GM12878 (cell line): ENCODE measurements around the gene IDH3A.

ENCODE experiments used
- BHLHE40 ChIP-seq, 2 experiments: fragments of 450-650 bp in 1 of 2; IDR thresholded peaks; 2 replicates each; pipeline ENCODE4 v1.6.1; 2011 to 2017; ENCODE audit warnings: low read depth in 2 of 2, borderline replicate concordance in 1 of 2, improper control_type of control experiment in 1 of 2, low read length in 1 of 2, mild to moderate bottlenecking in 1 of 2
- BMI1 ChIP-seq: fragments of 450-650 bp; IDR thresholded peaks from 2 replicates; pipeline ENCODE4 v1.6.1; 2016; ENCODE audit warnings: mild to moderate bottlenecking, moderate library complexity, borderline replicate concordance
- CEBPB ChIP-seq, 2 experiments: fragments of 150-350 bp in 1 of 2; IDR thresholded peaks; 2 replicates each; pipeline ENCODE4 v1.6.1; 2012 to 2014; ENCODE audit warnings: low read depth in 2 of 2, low read length in 2 of 2, borderline replicate concordance in 1 of 2, inconsistent platforms in 1 of 2
- CHD2 ChIP-seq: IDR thresholded peaks from 2 replicates; pipeline ENCODE4 v1.6.1; 2011; ENCODE audit warnings: low read depth, low read length, improper control_type of control experiment, borderline replicate concordance
- GATAD2B ChIP-seq: fragments of 450-650 bp; conservative IDR thresholded peaks from 2 replicates; pipeline ENCODE4 v1.6.1; 2017; ENCODE audit warnings: low read depth, mild to moderate bottlenecking, moderate library complexity
- HDGF ChIP-seq: fragments of 450-650 bp; IDR thresholded peaks from 2 replicates; pipeline ENCODE4 v1.6.1; 2016; ENCODE audit warnings: antibody characterized with exemption
- NFYB ChIP-seq: IDR thresholded peaks from 2 replicates; pipeline ENCODE4 v1.6.1; 2011; ENCODE audit warnings: low read depth, mild to moderate bottlenecking, low read length, improper control_type of control experiment, moderate library complexity; ENCODE audit not compliant: insufficient read depth
- PML ChIP-seq: IDR thresholded peaks from 2 replicates; pipeline ENCODE4 v1.6.1; 2012; ENCODE audit warnings: low read length, inconsistent platforms
- POLR2A ChIP-seq: IDR thresholded peaks from 2 replicates; pipeline ENCODE4 v1.6.1; 2011; ENCODE audit warnings: low read depth, mild to moderate bottlenecking, low read length
- RFX5 ChIP-seq: IDR thresholded peaks from 2 replicates; pipeline ENCODE4 v1.6.1; 2011; ENCODE audit warnings: low read depth, low read length, improper control_type of control experiment
- SIX5 ChIP-seq: IDR thresholded peaks from 2 replicates; pipeline ENCODE4 v1.6.1; 2011; ENCODE audit warnings: mild to moderate bottlenecking, low read depth, low read length, moderate library complexity; ENCODE audit not compliant: severe bottlenecking
- SUZ12 ChIP-seq: fragments of 200-600 bp; sonication (generic); IDR thresholded peaks from one replicate; pipeline ENCODE4 v1.6.1; 2018; ENCODE audit warnings: antibody characterized with exemption, mild to moderate bottlenecking; ENCODE audit not compliant: unreplicated experiment
- TF ChIP-seq, protein P1 (sequence below), 3 experiments: IDR thresholded peaks in 2 of 3; conservative IDR thresholded peaks in 1 of 3; 2 replicates each; pipeline ENCODE4 v1.5.1; 2011; ENCODE audit warnings: low read depth in 3 of 3, low read length in 3 of 3, mild to moderate bottlenecking in 3 of 3, control low read depth in 2 of 3, moderate library complexity in 2 of 3, inconsistent platforms in 1 of 3, mixed read lengths in 1 of 3; ENCODE audit not compliant: control insufficient read depth in 2 of 3, insufficient read depth in 1 of 3; ENCODE audit errors: extremely low read depth in 1 of 3
- TF ChIP-seq, protein P2 (sequence below): fragments of 450-650 bp; conservative IDR thresholded peaks from 2 replicates; pipeline ENCODE4 v1.6.1; 2017; ENCODE audit warnings: mild to moderate bottlenecking, moderate library complexity

DNA sequence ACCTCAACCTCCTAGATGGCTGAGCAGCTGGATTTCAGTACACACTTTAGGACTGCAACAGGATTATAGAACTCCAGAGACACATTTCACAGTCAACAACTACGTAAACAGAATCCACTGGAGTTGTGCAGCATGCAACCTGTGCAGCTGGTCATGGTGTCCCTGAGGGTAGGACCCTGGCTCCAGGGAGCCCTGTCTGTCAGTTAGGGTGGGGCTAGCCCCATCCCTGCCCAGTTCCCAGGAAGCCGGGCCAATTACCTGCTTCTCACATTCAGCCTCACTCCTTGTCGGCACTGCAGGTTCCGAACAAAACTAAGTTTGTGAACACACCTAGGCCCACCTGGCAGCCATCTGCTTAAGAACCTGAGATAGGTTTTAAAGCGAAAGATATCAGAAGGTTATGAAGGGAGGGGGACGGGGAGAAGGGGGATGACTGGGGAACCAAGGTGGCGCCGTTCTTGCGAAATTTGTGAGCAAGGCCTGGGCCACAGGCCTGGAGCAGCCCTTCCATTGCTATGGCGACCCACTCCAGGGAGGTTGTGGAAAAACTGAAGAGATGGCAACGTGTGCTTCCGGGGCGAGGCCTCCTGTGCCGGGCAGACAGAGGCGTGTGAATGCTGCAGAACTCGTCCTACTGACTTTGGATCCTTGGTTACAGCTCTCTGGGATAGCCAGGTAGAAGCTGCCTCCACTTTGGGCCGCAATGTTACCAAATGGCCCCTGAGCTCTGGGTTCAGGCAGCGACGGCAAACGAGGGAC is 59.9 kb downstream of the IDH3A start:
- TF ChIP-seq CEBPB (IDR thresholded peaks at IDR 0.05; ENCODE audit: borderline replicate concordance in 1 of 2, low read depth in 2 of 2, low read length in 2 of 2) (no peak), SIX5 (no peak), POLR2A (no peak), BHLHE40 (IDR thresholded peaks at IDR 0.05; ENCODE audit: borderline replicate concordance in 1 of 2, low read depth in 2 of 2, low read length in 1 of 2) (no peak), PML (no peak), GATAD2B (no peak), CHD2 (no peak), SUZ12 (no peak), NFYB (no peak), BMI1 (no peak), RFX5 (no peak), HDGF (no peak)
- TF ChIP-seq, protein P1, sequence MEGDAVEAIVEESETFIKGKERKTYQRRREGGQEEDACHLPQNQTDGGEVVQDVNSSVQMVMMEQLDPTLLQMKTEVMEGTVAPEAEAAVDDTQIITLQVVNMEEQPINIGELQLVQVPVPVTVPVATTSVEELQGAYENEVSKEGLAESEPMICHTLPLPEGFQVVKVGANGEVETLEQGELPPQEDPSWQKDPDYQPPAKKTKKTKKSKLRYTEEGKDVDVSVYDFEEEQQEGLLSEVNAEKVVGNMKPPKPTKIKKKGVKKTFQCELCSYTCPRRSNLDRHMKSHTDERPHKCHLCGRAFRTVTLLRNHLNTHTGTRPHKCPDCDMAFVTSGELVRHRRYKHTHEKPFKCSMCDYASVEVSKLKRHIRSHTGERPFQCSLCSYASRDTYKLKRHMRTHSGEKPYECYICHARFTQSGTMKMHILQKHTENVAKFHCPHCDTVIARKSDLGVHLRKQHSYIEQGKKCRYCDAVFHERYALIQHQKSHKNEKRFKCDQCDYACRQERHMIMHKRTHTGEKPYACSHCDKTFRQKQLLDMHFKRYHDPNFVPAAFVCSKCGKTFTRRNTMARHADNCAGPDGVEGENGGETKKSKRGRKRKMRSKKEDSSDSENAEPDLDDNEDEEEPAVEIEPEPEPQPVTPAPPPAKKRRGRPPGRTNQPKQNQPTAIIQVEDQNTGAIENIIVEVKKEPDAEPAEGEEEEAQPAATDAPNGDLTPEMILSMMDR (IDR thresholded peaks at IDR 0.05 in 2 of 3, conservative IDR thresholded peaks at IDR 0.05 in 1 of 3; ENCODE audit: control insufficient read depth in 2 of 3, extremely low read depth in 1 of 3, insufficient read depth in 1 of 3, low read depth in 3 of 3, low read length in 3 of 3), result no peak
- TF ChIP-seq, protein P2, sequence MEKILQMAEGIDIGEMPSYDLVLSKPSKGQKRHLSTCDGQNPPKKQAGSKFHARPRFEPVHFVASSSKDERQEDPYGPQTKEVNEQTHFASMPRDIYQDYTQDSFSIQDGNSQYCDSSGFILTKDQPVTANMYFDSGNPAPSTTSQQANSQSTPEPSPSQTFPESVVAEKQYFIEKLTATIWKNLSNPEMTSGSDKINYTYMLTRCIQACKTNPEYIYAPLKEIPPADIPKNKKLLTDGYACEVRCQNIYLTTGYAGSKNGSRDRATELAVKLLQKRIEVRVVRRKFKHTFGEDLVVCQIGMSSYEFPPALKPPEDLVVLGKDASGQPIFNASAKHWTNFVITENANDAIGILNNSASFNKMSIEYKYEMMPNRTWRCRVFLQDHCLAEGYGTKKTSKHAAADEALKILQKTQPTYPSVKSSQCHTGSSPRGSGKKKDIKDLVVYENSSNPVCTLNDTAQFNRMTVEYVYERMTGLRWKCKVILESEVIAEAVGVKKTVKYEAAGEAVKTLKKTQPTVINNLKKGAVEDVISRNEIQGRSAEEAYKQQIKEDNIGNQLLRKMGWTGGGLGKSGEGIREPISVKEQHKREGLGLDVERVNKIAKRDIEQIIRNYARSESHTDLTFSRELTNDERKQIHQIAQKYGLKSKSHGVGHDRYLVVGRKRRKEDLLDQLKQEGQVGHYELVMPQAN, result no peak
